K562 treated with DMSO at 1 percent for 48 hours (cell line): ENCODE measurements around the gene CSRP2. TPM values are rescaled to one million over a fixed set of nuclear protein-coding genes. Genes with fewer than 3 reads are reported as not detected.

Experiments
- total RNA-seq: library from RNA; unstranded; fragments of 300-600 nt; gene quantifications from 2 replicates; pipeline ENCODE4 v1.2.3, GENCODE V29; 2022; ENCODE audit warnings: low replicate concordance; ENCODE audit errors: extremely low read depth

Gene CSRP2
- not detected in 2 replicates for total RNA-seq

GRCh38 chr12:76878899-76879709 lies at the start of gene CSRP2:
TSS of gene CSRP2 (minus strand) at chr12:76879019. CDS start at chr12:76866260, 12,759 bp downstream.

Other genes starting within 250 kb of the CSRP2 start
- gene ZDHHC17, start 114.9 kb downstream of the CSRP2 start, total RNA-seq = not detected in 2 replicates
- gene E2F7, start 186.6 kb upstream of the CSRP2 start, total RNA-seq = not detected in 2 replicates